ENCODE results near the gene TTLL5.

DNA sequence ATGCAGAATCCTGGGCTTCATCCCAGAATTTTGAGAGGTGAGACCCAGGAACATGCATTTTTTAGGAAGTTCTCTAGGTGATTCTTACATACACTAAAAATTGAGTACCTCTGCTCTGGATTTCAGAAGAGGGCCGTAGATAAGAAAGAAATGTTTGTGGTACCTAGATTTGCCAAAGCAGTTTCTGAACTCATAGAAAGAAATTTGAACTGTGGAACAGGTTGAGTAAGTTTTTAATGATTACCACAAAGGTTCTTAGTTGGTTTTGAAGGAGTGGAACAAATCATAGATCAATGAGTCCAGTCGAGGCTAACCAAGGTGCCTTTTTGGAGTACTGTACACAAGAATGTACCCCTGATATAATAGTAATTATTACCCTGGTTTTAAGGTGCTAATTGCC, 24.9 kb downstream of the TTLL5 start:
- no peak for TF ChIP-seq EZH2 (IDR thresholded peaks at IDR 0.05; ENCODE audit: borderline replicate concordance, low read length)
- TF ChIP-seq, protein P1, sequence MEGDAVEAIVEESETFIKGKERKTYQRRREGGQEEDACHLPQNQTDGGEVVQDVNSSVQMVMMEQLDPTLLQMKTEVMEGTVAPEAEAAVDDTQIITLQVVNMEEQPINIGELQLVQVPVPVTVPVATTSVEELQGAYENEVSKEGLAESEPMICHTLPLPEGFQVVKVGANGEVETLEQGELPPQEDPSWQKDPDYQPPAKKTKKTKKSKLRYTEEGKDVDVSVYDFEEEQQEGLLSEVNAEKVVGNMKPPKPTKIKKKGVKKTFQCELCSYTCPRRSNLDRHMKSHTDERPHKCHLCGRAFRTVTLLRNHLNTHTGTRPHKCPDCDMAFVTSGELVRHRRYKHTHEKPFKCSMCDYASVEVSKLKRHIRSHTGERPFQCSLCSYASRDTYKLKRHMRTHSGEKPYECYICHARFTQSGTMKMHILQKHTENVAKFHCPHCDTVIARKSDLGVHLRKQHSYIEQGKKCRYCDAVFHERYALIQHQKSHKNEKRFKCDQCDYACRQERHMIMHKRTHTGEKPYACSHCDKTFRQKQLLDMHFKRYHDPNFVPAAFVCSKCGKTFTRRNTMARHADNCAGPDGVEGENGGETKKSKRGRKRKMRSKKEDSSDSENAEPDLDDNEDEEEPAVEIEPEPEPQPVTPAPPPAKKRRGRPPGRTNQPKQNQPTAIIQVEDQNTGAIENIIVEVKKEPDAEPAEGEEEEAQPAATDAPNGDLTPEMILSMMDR (conservative IDR thresholded peaks at IDR 0.05 in 1 of 2, IDR thresholded peaks at IDR 0.05 in 1 of 2; ENCODE audit: extremely low read depth in 1 of 2, insufficient read depth in 1 of 2, low read depth in 1 of 2, low read length in 2 of 2) = no peak
